Measurements from ENCODE around the gene FAM227A.

Gene FAM227A

GRCh38 chr22:38549101-38549894 is 106.9 kb downstream of the FAM227A start:
- Histone ChIP-seq H3K27me3 (no peaks in the 10 kb centered on the region), H3K4me1 (peaks cover 0 to 3% (median 0%) of the 10 kb centered on the region in 4 donors), H3K36me3 (no peaks in the 10 kb centered on the region), H3K27ac (no peak overlapping the region), H3K9me3 (no peaks in the 10 kb centered on the region), H3K4me3 (no peak overlapping the region)
- DNase-seq: no peak
- no peak for TF ChIP-seq CTCF (IDR thresholded peaks at IDR 0.05)
- intact Hi-C loops (cut with DNase I; ENCODE audit: low total_unique reads): no loop called here

DNA sequence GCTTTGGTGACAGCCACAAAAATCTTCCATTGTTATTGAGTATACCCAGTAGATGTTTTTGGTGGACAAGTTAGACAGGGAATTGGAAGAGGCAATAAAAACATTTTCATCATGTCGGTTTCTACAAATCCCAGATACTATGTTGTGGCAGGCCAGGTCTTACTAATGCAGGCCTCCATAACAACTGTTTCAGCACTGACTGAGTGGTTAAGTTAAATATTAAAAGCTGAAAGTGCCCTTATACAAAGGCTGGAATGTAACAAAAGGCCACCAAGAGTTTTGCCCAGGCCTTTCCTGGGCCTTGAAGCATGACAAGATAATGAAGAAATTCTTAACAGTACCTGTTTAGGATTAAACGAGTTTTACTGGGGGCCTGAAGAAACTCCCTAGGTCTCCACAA is 115.5 kb downstream of the FAM227A start:
- TF ChIP-seq CTCF (IDR thresholded peaks at IDR 0.05): no peak
- no peak overlapping the region for H3K27ac ChIP-seq
- no peak for DNase-seq

DNA sequence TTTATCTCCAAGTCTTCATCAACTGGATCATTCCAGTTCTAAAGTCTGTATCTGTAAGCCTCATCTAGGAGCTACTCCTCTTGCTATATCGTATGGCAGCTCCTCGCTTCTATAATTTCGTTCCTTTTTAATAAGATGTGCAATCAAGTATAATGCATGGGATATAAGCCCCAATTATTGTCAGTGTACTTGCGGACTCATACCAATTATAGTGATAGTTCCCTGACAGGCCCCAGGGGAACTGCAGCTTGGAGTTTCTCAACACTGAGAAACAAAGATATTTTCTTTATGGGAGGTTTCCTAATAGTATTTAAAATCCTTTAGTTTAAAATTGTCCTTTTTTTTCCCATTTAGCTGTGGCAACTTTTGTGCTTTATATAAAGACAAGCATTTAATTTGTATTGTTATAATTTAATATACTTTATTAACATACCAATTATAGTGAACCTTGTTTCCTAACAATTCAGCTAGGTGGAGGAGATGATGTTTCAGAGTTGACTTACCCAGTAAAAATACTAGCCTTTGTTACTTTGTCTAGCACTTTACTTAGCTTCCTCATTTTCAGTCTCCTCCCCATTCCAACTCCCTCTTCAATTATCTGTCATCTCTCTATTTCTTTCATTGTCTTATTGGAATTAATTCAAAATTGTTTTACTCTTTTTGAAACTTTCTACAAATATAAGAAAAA is 124.8 kb downstream of the FAM227A start:
- Histone ChIP-seq H3K4me1 (no peaks in the 10 kb centered on the region), H3K36me3 (no peaks in the 10 kb centered on the region), H3K27ac (no peak overlapping the region), H3K27me3 (no peaks in the 10 kb centered on the region), H3K4me3 (no peak overlapping the region), H3K9me3 (no peaks in the 10 kb centered on the region)
- intact Hi-C loops (cut with DNase I; ENCODE audit: low total_unique reads): no loop called here
- DNase-seq: no peak
- no peak for TF ChIP-seq CTCF (IDR thresholded peaks at IDR 0.05)

More for the DNA sequence above, 115.5 kb downstream of the FAM227A start:
- H3K27me3 ChIP-seq: no peaks in the 10 kb centered on the region
- H3K4me1 ChIP-seq: no peaks in the 10 kb centered on the region
- intact Hi-C loops (cut with DNase I; ENCODE audit: low total_unique reads): no loop called here
- H3K36me3 ChIP-seq: no peaks in the 10 kb centered on the region
- H3K4me3 ChIP-seq: no peak overlapping the region
- peaks cover 0 to 5% (median 0%) of the 10 kb centered on the region in 3 donors for H3K9me3 ChIP-seq
